ENCODE results near the gene TFAP2B. TPM values are rescaled to one million over a fixed set of nuclear protein-coding genes. Genes with fewer than 3 reads are reported as not detected.

The TFAP2B gene
- total RNA-seq, 1 experiment from 2014 or later = not detected

DNA sequence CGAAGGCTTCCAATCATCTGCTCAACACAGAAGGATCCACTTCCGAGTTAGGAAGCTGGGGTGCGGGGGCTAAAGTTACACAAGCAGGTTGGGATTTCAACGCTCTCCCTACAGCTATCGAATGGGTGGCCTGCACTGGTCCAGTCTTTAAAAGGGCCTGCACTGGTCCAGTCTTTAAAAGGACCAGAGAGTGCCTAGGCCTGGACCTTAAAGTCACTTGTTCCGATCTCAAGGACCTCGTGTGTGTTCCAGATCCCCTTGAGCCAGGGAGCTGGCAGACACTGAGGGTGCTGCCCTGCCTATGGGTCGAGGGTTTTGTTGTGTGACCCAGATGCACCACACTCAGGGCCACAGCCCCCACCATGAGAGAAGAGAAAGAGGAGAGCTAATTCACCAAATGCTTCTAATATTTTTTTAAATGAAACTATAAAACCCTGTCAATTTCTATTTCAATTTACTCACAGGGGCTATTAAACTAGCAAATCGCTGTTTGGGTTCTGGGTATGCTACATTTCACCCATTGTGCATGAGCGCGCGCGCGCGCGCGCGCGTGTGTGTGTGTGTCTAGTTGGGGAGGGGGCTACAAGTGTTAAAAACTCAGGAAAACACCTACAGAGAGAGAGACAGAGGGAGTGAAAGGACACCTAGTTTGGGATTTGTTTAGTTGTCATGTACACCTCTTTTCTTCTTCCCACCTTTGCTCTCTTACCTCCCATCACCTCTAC is 7.5 kb downstream of the TFAP2B start:
- no peaks in the 10 kb centered on the region for H4K20me1 ChIP-seq (ENCODE audit: insufficient read depth, low read depth, low read length)
- no peak overlapping the region for H3K27ac ChIP-seq (ENCODE audit: low read length)
- no peaks in the 10 kb centered on the region for H3K79me2 ChIP-seq (ENCODE audit: low read length)
- H3K9me3 ChIP-seq (ENCODE audit: low read length) = no peaks in the 10 kb centered on the region
- no peaks in the 10 kb centered on the region for H3K27me3 ChIP-seq (ENCODE audit: low read length)
- no peak for DNase-seq
- H3K4me1 ChIP-seq (ENCODE audit: low read length) = no peaks in the 10 kb centered on the region
- no peaks in the 10 kb centered on the region for H3K9me2 ChIP-seq (replicated peaks; ENCODE audit: insufficient read depth, low read length)
- H3K4me3 ChIP-seq (ENCODE audit: low read length) = no peak overlapping the region
- no peaks in the 10 kb centered on the region for H3K36me3 ChIP-seq (ENCODE audit: insufficient read depth, low read length)
- no peak overlapping the region for H3K4me2 ChIP-seq (ENCODE audit: low read depth, low read length, poor library complexity, severe bottlenecking)
- H2AFZ ChIP-seq (ENCODE audit: low read length) = no peak overlapping the region
- H3K9ac ChIP-seq (ENCODE audit: low read length) = no peak overlapping the region

DNA sequence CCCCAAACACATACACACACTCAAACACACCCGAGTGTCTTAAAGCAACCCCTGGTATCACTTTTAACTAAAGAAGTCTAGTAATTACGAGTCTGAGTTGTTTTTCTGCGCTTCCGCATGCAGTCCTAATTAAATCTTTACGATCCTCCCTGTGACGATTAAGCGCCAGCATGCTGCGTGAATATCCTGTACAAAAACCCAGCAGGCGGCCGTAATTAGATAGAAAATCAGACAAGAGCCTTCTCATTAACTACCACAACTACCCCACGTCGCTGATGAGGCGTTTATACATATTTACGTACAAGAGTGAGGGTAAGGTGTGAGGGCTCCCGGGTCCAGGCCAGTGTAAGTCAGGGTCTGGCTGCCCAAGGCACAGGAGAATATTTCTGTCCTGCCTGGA is 8.1 kb downstream of the TFAP2B start:
- H3K9me2 ChIP-seq (replicated peaks; ENCODE audit: insufficient read depth, low read length) = no peaks in the 10 kb centered on the region
- no peaks in the 10 kb centered on the region for H3K9me3 ChIP-seq (ENCODE audit: low read length)
- H3K4me2 ChIP-seq (ENCODE audit: low read depth, low read length, poor library complexity, severe bottlenecking) = no peak overlapping the region
- no peak for DNase-seq
- H3K27me3 ChIP-seq (ENCODE audit: low read length) = no peaks in the 10 kb centered on the region
- no peaks in the 10 kb centered on the region for H3K4me1 ChIP-seq (ENCODE audit: low read length)
- no peak overlapping the region for H3K4me3 ChIP-seq (ENCODE audit: low read length)
- no peaks in the 10 kb centered on the region for H3K36me3 ChIP-seq (ENCODE audit: insufficient read depth, low read length)
- H2AFZ ChIP-seq (ENCODE audit: low read length) = no peak overlapping the region
- no peak overlapping the region for H3K27ac ChIP-seq (ENCODE audit: low read length)
- no peak overlapping the region for H3K9ac ChIP-seq (ENCODE audit: low read length)
- H4K20me1 ChIP-seq (ENCODE audit: insufficient read depth, low read depth, low read length) = no peaks in the 10 kb centered on the region
- H3K79me2 ChIP-seq (ENCODE audit: low read length) = no peaks in the 10 kb centered on the region

DNA sequence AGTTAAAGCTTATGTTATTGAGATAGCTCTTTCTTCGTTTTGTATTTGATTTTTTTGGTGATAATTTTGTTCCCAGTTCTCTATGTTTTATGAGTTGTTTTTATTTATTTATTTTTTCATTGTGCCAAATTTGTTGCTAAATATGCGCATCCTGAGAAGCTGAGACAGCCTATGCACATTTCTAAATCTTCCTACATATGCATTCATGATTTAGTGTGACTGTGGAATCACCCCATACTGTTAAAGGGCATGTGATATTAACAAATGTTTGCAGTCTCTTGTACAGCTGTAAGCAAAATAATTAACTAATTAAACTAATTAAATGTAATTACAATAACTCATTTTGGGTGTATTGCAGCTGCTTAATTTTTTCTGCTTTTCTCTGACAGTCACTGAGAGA is 10.4 kb downstream of the TFAP2B start:
- H3K4me1 ChIP-seq (ENCODE audit: low read length) = no peaks in the 10 kb centered on the region
- no peak for DNase-seq
- no peaks in the 10 kb centered on the region for H3K36me3 ChIP-seq (ENCODE audit: insufficient read depth, low read length)
- H3K27ac ChIP-seq (ENCODE audit: low read length) = no peak overlapping the region
- H3K9ac ChIP-seq (ENCODE audit: low read length) = no peak overlapping the region
- H2AFZ ChIP-seq (ENCODE audit: low read length) = no peak overlapping the region
- H3K4me2 ChIP-seq (ENCODE audit: low read depth, low read length, poor library complexity, severe bottlenecking) = no peak overlapping the region
- no peaks in the 10 kb centered on the region for H4K20me1 ChIP-seq (ENCODE audit: insufficient read depth, low read depth, low read length)
- H3K79me2 ChIP-seq (ENCODE audit: low read length) = no peaks in the 10 kb centered on the region
- H3K9me2 ChIP-seq (replicated peaks; ENCODE audit: insufficient read depth, low read length) = no peaks in the 10 kb centered on the region
- H3K9me3 ChIP-seq (ENCODE audit: low read length) = no peaks in the 10 kb centered on the region
- no peaks in the 10 kb centered on the region for H3K27me3 ChIP-seq (ENCODE audit: low read length)
- no peak overlapping the region for H3K4me3 ChIP-seq (ENCODE audit: low read length)

DNA sequence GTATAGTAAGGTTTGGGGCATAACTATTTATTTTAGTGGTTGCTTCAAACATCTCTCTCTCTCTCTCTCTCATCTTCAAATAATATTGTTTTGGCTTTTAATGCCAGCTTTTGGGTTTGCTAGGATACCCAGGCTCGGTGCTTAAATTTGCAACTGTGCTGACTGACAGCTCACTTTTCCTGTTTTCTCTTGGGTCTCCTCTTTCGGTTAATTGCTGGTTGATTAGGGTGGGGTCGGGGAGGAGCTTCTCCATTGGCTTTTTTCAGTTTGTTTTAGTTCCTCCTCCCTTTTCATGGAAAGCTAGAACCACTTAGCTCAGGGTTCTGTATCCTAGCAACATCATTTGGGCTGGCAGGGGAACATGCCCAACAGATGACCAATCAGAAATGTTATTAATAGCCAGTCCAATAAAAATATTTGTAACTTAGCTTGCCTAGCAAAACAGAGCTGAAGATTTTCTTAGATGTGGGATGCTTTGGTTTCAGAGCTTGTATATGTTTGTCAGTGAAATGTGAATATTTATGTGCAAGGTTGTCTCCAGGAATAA is 11.3 kb downstream of the TFAP2B start:
- H3K36me3 ChIP-seq (ENCODE audit: insufficient read depth, low read length) = no peaks in the 10 kb centered on the region
- no peak overlapping the region for H3K4me3 ChIP-seq (ENCODE audit: low read length)
- no peaks in the 10 kb centered on the region for H3K79me2 ChIP-seq (ENCODE audit: low read length)
- no peaks in the 10 kb centered on the region for H3K27me3 ChIP-seq (ENCODE audit: low read length)
- H4K20me1 ChIP-seq (ENCODE audit: insufficient read depth, low read depth, low read length) = no peaks in the 10 kb centered on the region
- no peaks in the 10 kb centered on the region for H3K9me2 ChIP-seq (replicated peaks; ENCODE audit: insufficient read depth, low read length)
- no peak overlapping the region for H3K27ac ChIP-seq (ENCODE audit: low read length)
- H2AFZ ChIP-seq (ENCODE audit: low read length) = no peak overlapping the region
- H3K9ac ChIP-seq (ENCODE audit: low read length) = no peak overlapping the region
- no peak for DNase-seq
- no peak overlapping the region for H3K4me2 ChIP-seq (ENCODE audit: low read depth, low read length, poor library complexity, severe bottlenecking)
- no peaks in the 10 kb centered on the region for H3K4me1 ChIP-seq (ENCODE audit: low read length)
- H3K9me3 ChIP-seq (ENCODE audit: low read length) = no peaks in the 10 kb centered on the region

- Histone ChIP-seq H3K9ac (ENCODE audit: low read length) (no peak overlapping the region), H3K9me3 (ENCODE audit: low read length) (no peaks in the 10 kb centered on the region), H2AFZ (ENCODE audit: low read length) (no peak overlapping the region), H3K27me3 (ENCODE audit: low read length) (no peaks in the 10 kb centered on the region), H3K4me1 (ENCODE audit: low read length) (no peaks in the 10 kb centered on the region), H3K9me2 (replicated peaks; ENCODE audit: insufficient read depth, low read length) (no peaks in the 10 kb centered on the region), H3K79me2 (ENCODE audit: low read length) (no peaks in the 10 kb centered on the region), H3K4me2 (ENCODE audit: low read depth, low read length, poor library complexity, severe bottlenecking) (no peak overlapping the region), H3K36me3 (ENCODE audit: insufficient read depth, low read length) (no peaks in the 10 kb centered on the region), H3K4me3 (ENCODE audit: low read length) (no peak overlapping the region), H3K27ac (ENCODE audit: low read length) (no peak overlapping the region), H4K20me1 (ENCODE audit: insufficient read depth, low read depth, low read length) (no peaks in the 10 kb centered on the region)
- no peak for DNase-seq
These were observed 12.5 kb downstream of the TFAP2B start for GRCh38 chr6:50831186-50831585.

DNA sequence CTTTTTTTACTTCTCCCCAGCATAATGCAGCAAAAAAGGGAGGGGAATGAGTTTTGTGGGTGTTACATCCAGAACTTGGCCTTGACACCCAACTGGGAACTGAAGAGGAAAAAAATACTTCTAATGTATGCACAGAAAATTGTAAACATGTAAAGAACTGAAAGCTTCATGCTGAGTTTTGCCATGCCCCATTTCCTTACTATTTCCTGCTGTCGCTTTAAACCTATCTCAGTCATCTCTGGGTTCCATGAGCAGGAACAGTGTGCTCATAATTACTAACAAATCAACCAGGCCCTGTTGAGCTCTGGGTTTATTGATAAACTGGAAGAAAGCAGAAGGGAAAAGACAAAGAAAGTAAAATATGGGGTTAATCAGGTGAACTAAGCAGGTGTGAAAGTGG is 14.2 kb downstream of the TFAP2B start:
- no peak overlapping the region for H3K9ac ChIP-seq (ENCODE audit: low read length)
- no peaks in the 10 kb centered on the region for H4K20me1 ChIP-seq (ENCODE audit: insufficient read depth, low read depth, low read length)

GRCh38 chr6:50834929-50835410 is 16.3 kb downstream of the TFAP2B start:
- Histone ChIP-seq H3K36me3 (ENCODE audit: insufficient read depth, low read length) (no peaks in the 10 kb centered on the region), H3K4me2 (ENCODE audit: low read depth, low read length, poor library complexity, severe bottlenecking) (no peak overlapping the region), H3K9me2 (replicated peaks; ENCODE audit: insufficient read depth, low read length) (no peaks in the 10 kb centered on the region), H2AFZ (ENCODE audit: low read length) (no peak overlapping the region), H3K9me3 (ENCODE audit: low read length) (no peaks in the 10 kb centered on the region), H3K4me3 (ENCODE audit: low read length) (no peak overlapping the region), H4K20me1 (ENCODE audit: insufficient read depth, low read depth, low read length) (no peaks in the 10 kb centered on the region), H3K27me3 (ENCODE audit: low read length) (no peaks in the 10 kb centered on the region), H3K4me1 (ENCODE audit: low read length) (no peaks in the 10 kb centered on the region), H3K27ac (ENCODE audit: low read length) (no peak overlapping the region), H3K9ac (ENCODE audit: low read length) (no peak overlapping the region), H3K79me2 (ENCODE audit: low read length) (no peaks in the 10 kb centered on the region)
- no peak for DNase-seq

More for the DNA sequence above, 14.2 kb downstream of the TFAP2B start:
- no peak for DNase-seq
- Histone ChIP-seq H3K27ac (ENCODE audit: low read length) (no peak overlapping the region), H3K4me3 (ENCODE audit: low read length) (no peak overlapping the region), H3K4me2 (ENCODE audit: low read depth, low read length, poor library complexity, severe bottlenecking) (no peak overlapping the region), H3K79me2 (ENCODE audit: low read length) (no peaks in the 10 kb centered on the region), H2AFZ (ENCODE audit: low read length) (no peak overlapping the region), H3K9me3 (ENCODE audit: low read length) (no peaks in the 10 kb centered on the region), H3K4me1 (ENCODE audit: low read length) (no peaks in the 10 kb centered on the region), H3K9me2 (replicated peaks; ENCODE audit: insufficient read depth, low read length) (no peaks in the 10 kb centered on the region), H3K36me3 (ENCODE audit: insufficient read depth, low read length) (no peaks in the 10 kb centered on the region), H3K27me3 (ENCODE audit: low read length) (no peaks in the 10 kb centered on the region)

DNA sequence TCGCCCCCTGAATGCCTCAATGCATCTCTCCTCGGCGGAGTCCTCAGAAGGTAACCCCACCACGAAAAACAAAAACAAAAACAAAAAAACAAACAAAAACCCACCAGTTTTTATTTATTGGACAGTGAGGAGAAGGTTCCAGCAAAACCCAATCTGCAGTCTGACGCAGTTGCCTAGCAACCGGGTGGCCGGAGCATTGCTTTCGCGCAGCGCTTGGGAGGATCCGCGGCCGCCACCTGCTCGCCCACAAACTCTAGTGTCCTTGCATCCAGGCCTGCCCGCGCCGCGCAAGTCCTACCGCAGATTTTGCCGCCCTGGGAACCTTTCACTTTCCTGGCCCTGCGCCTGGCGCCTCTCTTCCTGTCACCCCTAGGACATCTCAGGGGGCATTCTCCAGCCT is 17.6 kb downstream of the TFAP2B start:
- Histone ChIP-seq H3K4me3 (ENCODE audit: low read length) (no peak overlapping the region), H3K79me2 (ENCODE audit: low read length) (no peaks in the 10 kb centered on the region), H4K20me1 (ENCODE audit: insufficient read depth, low read depth, low read length) (no peaks in the 10 kb centered on the region), H3K27me3 (ENCODE audit: low read length) (no peaks in the 10 kb centered on the region), H3K36me3 (ENCODE audit: insufficient read depth, low read length) (no peaks in the 10 kb centered on the region), H3K27ac (ENCODE audit: low read length) (no peak overlapping the region), H3K9ac (ENCODE audit: low read length) (no peak overlapping the region), H3K9me3 (ENCODE audit: low read length) (no peaks in the 10 kb centered on the region), H3K9me2 (replicated peaks; ENCODE audit: insufficient read depth, low read length) (no peaks in the 10 kb centered on the region), H3K4me1 (ENCODE audit: low read length) (no peaks in the 10 kb centered on the region), H3K4me2 (ENCODE audit: low read depth, low read length, poor library complexity, severe bottlenecking) (no peak overlapping the region), H2AFZ (ENCODE audit: low read length) (no peak overlapping the region)
- DNase-seq = no peak
